Smooth muscle cell (in vitro differentiated cells): Measurements from ENCODE around the gene UNC5A. TPM values are rescaled to one million over a fixed set of nuclear protein-coding genes. Genes with fewer than 3 reads are reported as not detected.

Experiments used
- DNase-seq: peaks from one replicate; lab custom pipeline; 2025; ENCODE audit not compliant: unreplicated experiment; lab: John Stamatoyannopoulos, UW
- H2AFZ ChIP-seq: fragments of 200-600 bp; sonication (generic); 2 replicates; pipeline ENCODE4 v1.6.0; 2016; ENCODE audit warnings: antibody characterized with exemption, low read depth, mild to moderate bottlenecking
- H3F3A ChIP-seq: fragments of 200-600 bp; sonication (generic); 2 replicates; pipeline ENCODE4 v1.6.0; 2017; ENCODE audit warnings: antibody characterized with exemption, low read depth
- H3K27ac ChIP-seq: fragments of 200-600 bp; sonication (generic); 2 replicates; pipeline ENCODE4 v1.5.1; 2016; ENCODE audit warnings: low read depth, mild to moderate bottlenecking
- H3K27me3 ChIP-seq: fragments of 200-600 bp; sonication (generic); 2 replicates; pipeline ENCODE4 v1.6.1; 2016; ENCODE audit warnings: low read depth, mild to moderate bottlenecking
- H3K36me3 ChIP-seq: fragments of 200-600 bp; sonication (generic); 2 replicates; pipeline ENCODE4 v1.5.1; 2016; ENCODE audit warnings: low read depth
- H3K4me1 ChIP-seq: fragments of 200-600 bp; sonication (generic); 2 replicates; pipeline ENCODE4 v1.5.1; 2016; ENCODE audit warnings: low read depth
- H3K4me2 ChIP-seq: fragments of 200-600 bp; sonication (generic); 2 replicates; pipeline ENCODE4 v1.6.0; 2016; ENCODE audit warnings: mild to moderate bottlenecking
- H3K4me3 ChIP-seq: fragments of 200-600 bp; sonication (generic); 2 replicates; pipeline ENCODE4 v1.5.1; 2016; ENCODE audit warnings: mild to moderate bottlenecking
- H3K79me2 ChIP-seq: fragments of 200-600 bp; sonication (generic); 2 replicates; pipeline ENCODE4 v1.6.0; 2016; ENCODE audit warnings: low read depth, mild to moderate bottlenecking
- H3K9ac ChIP-seq: fragments of 200-600 bp; sonication (generic); 2 replicates; pipeline ENCODE4 v1.6.0; 2016; ENCODE audit warnings: low read depth
- H3K9me3 ChIP-seq: fragments of 200-600 bp; sonication (generic); replicated peaks from 2 replicates; pipeline ENCODE4 v1.5.1; 2016; ENCODE audit warnings: low read depth
- H4K20me1 ChIP-seq: fragments of 200-600 bp; sonication (generic); 2 replicates; pipeline ENCODE4 v1.6.0; 2016; ENCODE audit warnings: low read depth
- CTCF ChIP-seq: fragments of 200-600 bp; sonication (generic); IDR thresholded peaks from 2 replicates; pipeline ENCODE4 v1.5.1; 2017; ENCODE audit warnings: borderline replicate concordance, mild to moderate bottlenecking, antibody characterized with exemption; ENCODE audit not compliant: insufficient read depth, poor library complexity, severe bottlenecking
- WGBS: methylation state at CpG from one replicate; pipeline ENCODE4 v1.1.7; 2016; ENCODE audit warnings: low lambda C conversion rate; 5-methylcytosine and 5-hydroxymethylcytosine counted together
- polyA plus RNA-seq: library from polyadenylated mRNA; unstranded; fragments of >200 nt; fragmentation: Nextera tagmentation; extraction: Ambion mirVana; gene quantifications from 2 replicates; pipeline ENCODE4 v1.2.1, GENCODE V29; 2016
- total RNA-seq: library from RNA; depleted of rRNA; stranded (reverse); fragments of >200 nt; gene quantifications from 2 replicates; pipeline ENCODE4 v1.2.3, GENCODE V29; 2014

Gene UNC5A
- total and polyA plus RNA-seq, 2 experiments from 2014 or later, result not detected

GRCh38 chr5:176822793-176823481 is 12.6 kb downstream of the UNC5A start:
- Histone ChIP-seq H3F3A (no peaks in the 10 kb centered on the region), H3K9me3 (no peaks in the 10 kb centered on the region), H3K27me3 (peaks cover 70% of the 10 kb centered on the region), H3K27ac (no peak overlapping the region), H3K9ac (no peak overlapping the region), H2AFZ (no peak overlapping the region), H3K4me2 (no peak overlapping the region), H4K20me1 (no peaks in the 10 kb centered on the region), H3K36me3 (no peaks in the 10 kb centered on the region), H3K79me2 (no peaks in the 10 kb centered on the region), H3K4me3 (no peak overlapping the region), H3K4me1 (peaks cover 2% of the 10 kb centered on the region)
- TF ChIP-seq CTCF, result no peak
- DNase-seq, result no peak
- WGBS, result 91% methylated on average over 21 of the region's 21 CpGs

GRCh38 chr5:176823869-176824412 is 13.6 kb downstream of the UNC5A start:
- Histone ChIP-seq H3K4me3 (no peak overlapping the region), H3K4me1 (no peaks in the 10 kb centered on the region), H3K4me2 (no peak overlapping the region), H3K79me2 (no peaks in the 10 kb centered on the region), H4K20me1 (no peaks in the 10 kb centered on the region), H3K27me3 (peaks cover 60% of the 10 kb centered on the region), H3K36me3 (no peaks in the 10 kb centered on the region), H3K27ac (no peak overlapping the region), H2AFZ (no peak overlapping the region), H3K9me3 (no peaks in the 10 kb centered on the region), H3K9ac (no peak overlapping the region), H3F3A (no peaks in the 10 kb centered on the region)
- DNase-seq, result no peak
- no peak for TF ChIP-seq CTCF
- WGBS, result 84% methylated on average over 20 of the region's 20 CpGs

GRCh38 chr5:176824604-176825003 is 14.2 kb downstream of the UNC5A start:
- Histone ChIP-seq H3K27ac (no peak overlapping the region), H4K20me1 (no peaks in the 10 kb centered on the region), H3K4me1 (no peaks in the 10 kb centered on the region), H3K9ac (no peak overlapping the region), H3K9me3 (no peaks in the 10 kb centered on the region), H2AFZ (no peak overlapping the region), H3K79me2 (no peaks in the 10 kb centered on the region), H3K27me3 (peaks cover 53% of the 10 kb centered on the region), H3K4me3 (no peak overlapping the region), H3K4me2 (no peak overlapping the region), H3K36me3 (no peaks in the 10 kb centered on the region), H3F3A (no peaks in the 10 kb centered on the region)
- DNase-seq, result no peak
- 95% methylated on average over 4 of the region's 5 CpGs for WGBS
- TF ChIP-seq CTCF, result no peak

GRCh38 chr5:176825234-176825633 is 14.9 kb downstream of the UNC5A start:
- TF ChIP-seq CTCF, result no peak
- no peak for DNase-seq
- H3K79me2 ChIP-seq, result no peaks in the 10 kb centered on the region
- peaks cover 47% of the 10 kb centered on the region for H3K27me3 ChIP-seq
- no peaks in the 10 kb centered on the region for H3K9me3 ChIP-seq
- no peaks in the 10 kb centered on the region for H3K36me3 ChIP-seq
- H3K4me1 ChIP-seq, result no peaks in the 10 kb centered on the region
- H2AFZ ChIP-seq, result no peak overlapping the region
- no peak overlapping the region for H3K4me2 ChIP-seq
- WGBS, result 94% methylated on average over 9 of the region's 9 CpGs
- no peak overlapping the region for H3K27ac ChIP-seq
- H3K9ac ChIP-seq, result no peak overlapping the region
- no peaks in the 10 kb centered on the region for H3F3A ChIP-seq
- H4K20me1 ChIP-seq, result no peaks in the 10 kb centered on the region
- H3K4me3 ChIP-seq, result no peak overlapping the region
